ENCODE results near the gene DBR1. TPM values are rescaled to one million over a fixed set of nuclear protein-coding genes. Genes with fewer than 3 reads are reported as not detected.

DBR1 gene, protein sequence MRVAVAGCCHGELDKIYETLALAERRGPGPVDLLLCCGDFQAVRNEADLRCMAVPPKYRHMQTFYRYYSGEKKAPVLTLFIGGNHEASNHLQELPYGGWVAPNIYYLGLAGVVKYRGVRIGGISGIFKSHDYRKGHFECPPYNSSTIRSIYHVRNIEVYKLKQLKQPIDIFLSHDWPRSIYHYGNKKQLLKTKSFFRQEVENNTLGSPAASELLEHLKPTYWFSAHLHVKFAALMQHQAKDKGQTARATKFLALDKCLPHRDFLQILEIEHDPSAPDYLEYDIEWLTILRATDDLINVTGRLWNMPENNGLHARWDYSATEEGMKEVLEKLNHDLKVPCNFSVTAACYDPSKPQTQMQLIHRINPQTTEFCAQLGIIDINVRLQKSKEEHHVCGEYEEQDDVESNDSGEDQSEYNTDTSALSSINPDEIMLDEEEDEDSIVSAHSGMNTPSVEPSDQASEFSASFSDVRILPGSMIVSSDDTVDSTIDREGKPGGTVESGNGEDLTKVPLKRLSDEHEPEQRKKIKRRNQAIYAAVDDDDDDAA
- 18.9 TPM for total RNA-seq
- 8.5 TPM for polyA plus RNA-seq (ENCODE audit: insufficient read depth, low read depth, low replicate concordance)
- long read RNA-seq, donor 1, transcript DBR1-201 (8 exons, 2,666 nt) = major isoform, 9 of 9 reads
- long read RNA-seq, donor 1, partial matches to known transcripts = 0 of 9 reads
- long read RNA-seq, donor 1, other reads (novel, unspliced or antisense) = 0 of 9 reads
- long read RNA-seq, donor 2, partial matches to known transcripts = 0 of 4 reads
- long read RNA-seq, donor 2, other reads (novel, unspliced or antisense) = 0 of 4 reads
- long read RNA-seq, donor 3, transcript DBR1-201 (8 exons, 2,666 nt) = major isoform, 8 of 8 reads
- long read RNA-seq, donor 3, partial matches to known transcripts = 0 of 8 reads
- long read RNA-seq, donor 3, other reads (novel, unspliced or antisense) = 0 of 8 reads
- long read RNA-seq, donor 4, transcript DBR1-201 (8 exons, 2,666 nt) = major isoform, 5 of 5 reads
- long read RNA-seq, donor 4, partial matches to known transcripts = 0 of 5 reads
- long read RNA-seq, donor 4, other reads (novel, unspliced or antisense) = 0 of 5 reads
- long read RNA-seq, donor 5 = 0 reads
- long read RNA-seq, donor 6, partial matches to known transcripts = 0 of 2 reads
- long read RNA-seq, donor 6, other reads (novel, unspliced or antisense) = 0 of 2 reads
- long read RNA-seq, donor 7, transcript DBR1-201 (8 exons, 2,666 nt) = major isoform, 8 of 11 reads
- long read RNA-seq, donor 7, partial matches to known transcripts = 0 of 11 reads
- long read RNA-seq, donor 7, other reads (novel, unspliced or antisense) = 3 of 11 reads
- long read RNA-seq, donor 8, transcript DBR1-201 (8 exons, 2,666 nt) = major isoform, 5 of 5 reads
- long read RNA-seq, donor 8, partial matches to known transcripts = 0 of 5 reads
- long read RNA-seq, donor 8, other reads (novel, unspliced or antisense) = 0 of 5 reads
- long read RNA-seq, donor 9, partial matches to known transcripts = 0 of 1 reads
- long read RNA-seq, donor 9, other reads (novel, unspliced or antisense) = 0 of 1 reads
- long read RNA-seq, donor 10, transcript DBR1-201 (8 exons, 2,666 nt) = major isoform, 7 of 7 reads
- long read RNA-seq, donor 10, partial matches to known transcripts = 0 of 7 reads
- long read RNA-seq, donor 10, other reads (novel, unspliced or antisense) = 0 of 7 reads

DNA sequence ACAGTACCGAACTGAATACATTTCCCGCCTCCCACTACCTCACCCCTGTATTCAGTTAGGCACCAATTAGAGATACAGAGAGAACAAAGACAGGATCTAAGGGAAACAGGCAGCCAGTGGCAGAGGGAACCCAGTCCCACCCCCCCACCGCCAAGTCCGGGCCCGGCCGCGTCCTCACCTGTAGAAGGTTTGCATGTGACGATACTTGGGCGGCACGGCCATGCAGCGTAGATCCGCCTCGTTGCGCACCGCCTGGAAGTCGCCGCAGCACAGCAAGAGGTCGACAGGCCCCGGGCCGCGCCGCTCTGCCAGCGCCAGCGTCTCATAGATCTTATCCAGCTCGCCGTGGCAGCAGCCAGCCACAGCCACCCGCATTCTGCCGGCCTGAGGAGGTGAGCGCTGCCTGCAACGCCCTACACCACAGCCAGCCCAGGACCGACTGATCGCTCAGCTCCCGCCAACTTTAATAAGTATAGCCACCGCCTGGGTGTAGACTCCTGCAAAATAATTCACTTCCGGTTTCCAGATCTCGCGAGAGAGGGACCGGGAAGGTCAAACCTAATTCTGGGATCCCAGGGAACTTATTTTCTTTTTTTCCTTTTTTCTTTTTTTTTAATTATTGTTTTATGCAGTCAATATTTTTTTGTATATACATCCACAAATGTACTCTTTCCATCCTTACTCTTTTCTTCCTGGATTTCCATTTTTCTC is at the start of gene DBR1:
TSS of gene DBR1 (minus strand) at position 501 of the 711 bp plus-strand sequence. CDS start at position 375, 126 bp downstream.
- peak; percentile 44 for FAIRE-seq

DNA sequence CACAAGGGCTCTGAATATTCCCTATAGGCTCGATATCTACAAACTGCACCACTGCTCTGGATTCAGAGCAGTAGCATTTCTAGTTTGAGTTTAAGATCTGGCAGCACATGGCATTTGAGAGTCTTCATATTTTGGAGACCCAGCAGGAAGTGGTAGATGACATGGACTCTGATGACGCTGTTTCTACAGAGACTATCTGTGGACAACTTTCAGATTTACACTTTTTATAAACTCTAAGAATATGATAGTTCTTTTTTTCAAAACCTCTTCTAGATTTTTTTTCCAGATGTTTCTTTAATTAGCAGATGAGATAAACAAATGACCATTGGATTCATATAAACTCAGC is 48.2 kb upstream of the DBR1 start:
- intact Hi-C loops (cut with DNase I) = no loop called here
- TF ChIP-seq, protein P1, sequence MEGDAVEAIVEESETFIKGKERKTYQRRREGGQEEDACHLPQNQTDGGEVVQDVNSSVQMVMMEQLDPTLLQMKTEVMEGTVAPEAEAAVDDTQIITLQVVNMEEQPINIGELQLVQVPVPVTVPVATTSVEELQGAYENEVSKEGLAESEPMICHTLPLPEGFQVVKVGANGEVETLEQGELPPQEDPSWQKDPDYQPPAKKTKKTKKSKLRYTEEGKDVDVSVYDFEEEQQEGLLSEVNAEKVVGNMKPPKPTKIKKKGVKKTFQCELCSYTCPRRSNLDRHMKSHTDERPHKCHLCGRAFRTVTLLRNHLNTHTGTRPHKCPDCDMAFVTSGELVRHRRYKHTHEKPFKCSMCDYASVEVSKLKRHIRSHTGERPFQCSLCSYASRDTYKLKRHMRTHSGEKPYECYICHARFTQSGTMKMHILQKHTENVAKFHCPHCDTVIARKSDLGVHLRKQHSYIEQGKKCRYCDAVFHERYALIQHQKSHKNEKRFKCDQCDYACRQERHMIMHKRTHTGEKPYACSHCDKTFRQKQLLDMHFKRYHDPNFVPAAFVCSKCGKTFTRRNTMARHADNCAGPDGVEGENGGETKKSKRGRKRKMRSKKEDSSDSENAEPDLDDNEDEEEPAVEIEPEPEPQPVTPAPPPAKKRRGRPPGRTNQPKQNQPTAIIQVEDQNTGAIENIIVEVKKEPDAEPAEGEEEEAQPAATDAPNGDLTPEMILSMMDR (IDR thresholded peaks at IDR 0.05; ENCODE audit: borderline replicate concordance, extremely low read depth, insufficient read depth) = no peak
- Histone ChIP-seq H3K4me3 (ENCODE audit: low read length in 3 of 3) (no peak overlapping the region), H3K27me3 (ENCODE audit: control insufficient read depth, insufficient read depth, low read length) (no peaks in the 10 kb centered on the region), H3K36me3 (ENCODE audit: control insufficient read depth in 2 of 3, insufficient read depth in 3 of 3, low read length in 3 of 3) (peaks cover 7 to 18% (median 17%) of the 10 kb centered on the region in 3 donors), H3K4me1 (ENCODE audit: control insufficient read depth in 2 of 3, insufficient read depth in 2 of 3, low read depth in 1 of 3, low read length in 3 of 3) (no peaks in the 10 kb centered on the region), H3K9ac (ENCODE audit: low read length in 3 of 3) (no peak overlapping the region), H3K9me3 (ENCODE audit: control insufficient read depth in 2 of 3, insufficient read depth in 1 of 3, low read length in 3 of 3) (no peaks in the 10 kb centered on the region), H3K27ac (ENCODE audit: low read depth in 2 of 2, low read length in 2 of 2) (no peak overlapping the region)
- DNase-seq (no peak), FAIRE-seq (no peak)

More for the DNA sequence above, at the start of gene DBR1:
- TF ChIP-seq, protein P1 (IDR thresholded peaks at IDR 0.05; ENCODE audit: borderline replicate concordance, extremely low read depth, insufficient read depth) = no peak
- Histone ChIP-seq H3K27me3 (ENCODE audit: control insufficient read depth, insufficient read depth, low read length) (no peaks in the 10 kb centered on the region), H3K9ac (ENCODE audit: low read length in 3 of 3) (peak within 1 kb of the TSS; percentile 60 to 86 (median 81)), H3K9me3 (ENCODE audit: control insufficient read depth in 2 of 3, insufficient read depth in 1 of 3, low read length in 3 of 3) (no peaks in the 10 kb centered on the region), H3K27ac (ENCODE audit: low read depth in 2 of 2, low read length in 2 of 2) (peak within 1 kb of the TSS; percentile 77 to 83), H3K4me3 (ENCODE audit: low read length in 3 of 3) (peak within 1 kb of the TSS; percentile 76 to 98 (median 88)), H3K4me1 (ENCODE audit: control insufficient read depth in 2 of 3, insufficient read depth in 2 of 3, low read depth in 1 of 3, low read length in 3 of 3) (peaks cover 0 to 11% (median 4%) of the 10 kb centered on the region in 3 donors), H3K36me3 (ENCODE audit: control insufficient read depth in 2 of 3, insufficient read depth in 3 of 3, low read length in 3 of 3) (no peaks in the 10 kb centered on the region)
- DNase-seq = peak; percentile 87 to 95 (median 92)
- intact Hi-C loops (cut with DNase I) = no loop called here
